ENCODE data around the gene TTC23.
"Not testable (repeated sequence)": the region's sequence is repeated elsewhere in the genome, so short reads cannot be mapped to it uniquely, and the experiment has no call there.

TTC23 gene

DNA sequence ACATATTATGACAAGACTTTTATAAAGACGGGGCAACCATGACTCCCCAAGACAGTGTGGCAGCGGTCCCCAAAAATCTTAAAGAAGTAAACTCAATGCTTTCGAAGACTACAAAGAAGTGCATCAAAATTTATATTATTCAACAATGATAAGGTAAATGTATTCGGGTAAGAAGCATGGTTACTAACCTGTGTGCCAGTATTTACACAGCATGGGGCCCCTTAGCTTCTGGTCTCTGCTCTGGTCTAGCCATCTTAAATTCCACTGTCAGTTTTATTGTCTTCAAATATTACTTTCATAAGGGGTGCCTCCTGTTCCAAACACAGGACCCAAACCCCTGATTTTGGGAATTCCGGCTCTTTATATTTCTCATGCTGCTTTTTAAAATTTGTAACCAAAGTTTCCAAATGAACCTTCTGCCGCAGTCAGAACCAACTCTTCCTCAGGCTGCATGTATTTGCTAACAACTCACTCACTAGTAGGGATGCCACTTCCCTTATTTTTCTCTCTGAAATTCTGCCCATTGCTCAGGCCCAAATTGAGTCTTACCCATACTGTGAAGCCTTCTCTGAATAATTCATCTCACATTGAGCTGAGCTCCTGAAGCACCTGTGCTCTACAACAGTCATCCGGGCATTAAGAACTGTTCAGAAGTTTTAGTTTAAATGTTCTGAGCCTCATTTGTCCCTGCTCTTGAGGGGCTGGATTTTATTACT lies 1.2 kb downstream of the TTC23 start:
- DNase-seq = no peak

DNA sequence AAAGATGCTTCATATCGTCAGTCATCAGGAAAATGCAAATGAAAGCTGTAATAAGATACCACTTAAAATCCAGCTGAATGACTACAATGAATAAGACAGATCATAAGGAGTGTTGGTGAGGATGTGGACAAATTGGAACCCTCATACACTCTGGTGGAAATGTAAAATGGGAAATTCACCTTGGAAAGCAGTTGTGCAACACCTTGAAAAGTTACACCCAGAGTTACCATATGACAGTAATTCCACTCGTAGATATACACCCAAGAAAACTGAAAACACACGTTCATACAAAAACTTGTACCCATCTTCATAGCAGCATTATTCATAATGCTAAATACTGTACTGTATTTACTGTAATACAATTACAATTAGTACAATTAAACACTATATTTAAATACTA lies 2.3 kb downstream of the TTC23 start:
- DNase-seq = no peak

DNA sequence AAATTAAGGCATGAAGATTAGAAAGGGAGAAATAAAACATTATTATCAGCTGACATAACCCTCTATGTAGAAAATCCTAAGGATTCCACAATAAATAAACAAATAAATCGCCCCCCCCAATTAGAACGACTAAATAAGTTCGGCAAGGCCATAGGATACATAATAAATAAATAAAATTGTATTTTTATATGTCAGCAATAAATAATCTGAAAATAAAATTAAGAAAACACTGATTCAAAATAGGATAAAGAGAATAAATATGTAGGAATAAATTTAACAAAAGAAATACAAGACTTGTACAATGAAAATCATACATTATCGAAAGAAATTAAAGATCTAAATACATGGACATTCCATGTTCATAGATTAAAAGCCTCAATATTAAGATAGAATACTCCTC lies 5.1 kb downstream of the TTC23 start:
- no peak for DNase-seq

DNA sequence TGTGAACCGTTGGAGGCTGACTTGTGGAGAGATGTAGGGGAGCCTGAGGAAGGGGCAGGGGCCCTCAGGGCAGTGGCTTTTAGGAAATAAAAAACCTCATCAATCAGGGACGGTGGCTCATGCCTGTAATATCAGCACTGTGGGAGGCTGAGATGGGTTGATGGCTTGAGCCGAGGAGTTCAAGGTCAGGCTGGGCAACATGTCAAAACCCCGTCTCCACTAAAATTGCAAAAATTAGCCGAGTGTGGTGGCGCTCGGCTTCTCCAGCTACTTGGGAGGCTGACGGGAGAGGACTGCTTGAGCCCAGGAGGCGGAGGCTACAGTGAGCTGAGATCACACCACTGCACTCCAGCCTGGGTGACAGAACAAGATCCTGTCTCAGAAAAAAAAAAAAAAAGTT lies 7.6 kb downstream of the TTC23 start:
- no peak for DNase-seq

DNA sequence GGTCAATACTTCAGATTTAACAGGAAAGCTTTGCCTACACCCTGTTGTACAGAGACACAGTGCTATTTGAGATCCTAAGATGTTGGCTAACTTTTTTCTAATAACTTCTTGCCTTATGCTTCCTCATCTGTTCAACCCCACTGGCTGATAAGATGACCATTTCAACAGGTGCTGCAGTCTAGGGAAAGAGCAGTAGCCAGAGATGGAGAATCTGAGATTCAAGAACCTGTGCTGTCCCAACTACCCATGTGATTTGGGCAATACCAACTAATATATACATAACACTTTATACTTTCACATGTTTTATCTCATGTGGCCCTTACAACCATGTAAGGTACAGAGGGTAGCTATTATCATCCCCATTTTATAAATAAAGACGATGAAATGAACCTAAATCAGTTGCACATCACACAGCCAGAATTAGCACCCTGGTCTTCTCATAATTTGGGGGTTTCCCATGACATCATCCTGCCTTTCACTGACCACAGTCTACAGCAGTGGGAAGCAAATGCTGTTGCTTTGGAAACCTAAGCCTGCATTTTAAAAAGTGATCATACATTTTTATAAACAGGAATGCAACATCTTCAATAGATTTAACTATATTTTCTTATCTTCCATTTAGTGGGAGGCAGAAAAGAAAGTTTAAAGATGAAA lies 9.7 kb downstream of the TTC23 start:
- no peak for DNase-seq

DNA sequence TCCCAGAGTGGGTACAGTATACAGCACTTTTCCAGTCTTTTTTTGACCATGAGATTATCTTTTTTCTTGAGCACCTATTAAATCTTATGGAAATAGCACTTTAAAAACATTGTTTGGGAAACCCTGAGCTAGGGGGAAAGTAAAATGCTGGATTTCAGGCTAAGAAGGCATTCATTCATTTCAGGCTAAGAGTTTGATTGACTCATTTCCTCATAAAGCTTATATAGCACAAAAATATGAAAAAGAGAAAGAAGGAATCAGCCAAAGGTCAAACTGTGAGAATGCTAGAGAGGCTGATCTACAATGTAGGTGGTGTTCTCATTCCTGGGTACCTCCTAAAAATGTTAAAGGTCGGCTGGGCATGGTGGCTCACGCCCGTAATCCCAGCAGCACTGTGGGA lies 10.5 kb downstream of the TTC23 start:
- DNase-seq = no peak

DNA sequence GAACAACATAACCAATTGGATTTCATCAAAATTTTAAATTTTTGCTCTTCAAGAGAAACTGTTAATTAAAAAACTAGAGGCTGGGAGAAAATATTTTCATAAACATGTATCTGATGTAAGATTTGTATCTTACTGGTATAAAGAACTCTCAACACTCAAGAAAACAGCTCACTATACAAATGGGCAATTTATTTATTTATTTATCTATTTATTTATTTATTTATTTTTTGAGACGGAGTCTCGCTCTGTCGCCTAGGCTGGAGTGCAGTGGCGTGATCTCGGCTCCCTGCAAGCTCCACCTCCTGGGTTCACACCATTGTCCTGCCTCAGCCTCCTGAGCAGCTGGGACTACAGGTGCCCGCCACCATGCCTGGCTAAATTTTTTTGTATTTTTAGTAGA lies 15.2 kb downstream of the TTC23 start:
- DNase-seq = not testable (repeated sequence)

DNA sequence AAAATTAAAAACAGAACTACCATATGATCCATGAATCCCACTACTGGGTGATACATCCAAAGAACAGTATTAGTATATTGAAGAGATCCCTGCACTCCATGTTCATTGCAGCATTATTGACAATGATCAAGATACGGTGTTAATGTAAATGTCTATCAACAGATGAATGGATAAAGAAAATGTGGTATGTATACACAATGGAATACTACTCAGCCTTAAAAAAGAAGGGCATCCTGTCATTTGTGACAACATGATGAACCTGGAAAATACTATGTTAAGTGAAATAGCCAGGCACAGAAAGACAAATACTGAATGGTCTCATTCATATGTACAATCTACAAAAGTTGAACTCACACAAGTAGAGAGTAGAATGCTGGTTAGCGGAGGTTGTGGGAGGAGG lies 16.6 kb downstream of the TTC23 start:
- DNase-seq = no peak

DNA sequence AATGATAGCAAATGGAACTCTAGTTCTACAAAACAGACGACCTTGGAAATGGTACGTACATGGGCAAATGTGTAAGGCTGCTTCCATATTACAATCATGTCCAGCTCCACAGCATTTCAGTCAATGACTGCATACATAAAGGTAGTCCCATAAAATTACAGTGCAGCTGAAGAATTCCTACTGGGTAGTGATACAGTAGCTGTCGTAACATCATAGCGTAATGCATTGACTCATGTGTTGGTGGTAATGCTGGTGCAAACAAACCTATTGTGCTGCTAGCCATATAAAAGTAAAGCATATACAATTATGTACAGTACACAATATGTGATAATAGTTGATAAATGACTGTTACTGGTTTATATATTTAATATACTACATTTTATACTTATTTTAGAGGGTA lies 18.5 kb downstream of the TTC23 start:
- DNase-seq = no peak

DNA sequence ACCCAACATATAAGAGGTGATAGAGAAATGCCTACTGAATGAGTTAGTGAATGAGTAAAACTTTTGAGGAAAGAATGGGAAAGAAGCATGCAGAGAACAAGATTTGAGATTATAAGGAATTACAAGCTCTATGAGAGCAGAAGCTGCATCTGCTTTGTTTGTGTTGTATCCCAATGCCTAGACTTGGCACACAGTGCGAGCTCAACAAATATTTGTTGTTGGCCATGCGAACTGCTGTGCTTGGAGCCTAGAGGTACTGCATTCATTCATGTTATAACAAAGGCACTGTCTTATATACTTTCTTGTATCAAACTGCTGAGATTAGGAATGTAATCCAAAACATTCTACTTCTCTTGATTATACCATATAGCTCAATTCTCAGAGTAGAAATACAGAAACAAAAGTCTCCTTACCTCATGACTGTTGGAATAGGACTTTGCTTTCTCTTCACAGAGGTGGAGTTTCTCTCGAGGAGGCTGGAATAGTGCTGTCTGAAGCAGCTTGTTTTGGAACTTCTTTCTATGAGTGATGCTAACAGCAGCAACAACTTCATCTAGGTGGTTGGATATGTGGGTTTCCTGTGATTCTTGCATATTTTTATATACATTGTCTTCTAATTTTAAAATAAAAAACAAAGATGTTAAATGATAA lies 21.1 kb downstream of the TTC23 start:
- DNase-seq = no peak

DNA sequence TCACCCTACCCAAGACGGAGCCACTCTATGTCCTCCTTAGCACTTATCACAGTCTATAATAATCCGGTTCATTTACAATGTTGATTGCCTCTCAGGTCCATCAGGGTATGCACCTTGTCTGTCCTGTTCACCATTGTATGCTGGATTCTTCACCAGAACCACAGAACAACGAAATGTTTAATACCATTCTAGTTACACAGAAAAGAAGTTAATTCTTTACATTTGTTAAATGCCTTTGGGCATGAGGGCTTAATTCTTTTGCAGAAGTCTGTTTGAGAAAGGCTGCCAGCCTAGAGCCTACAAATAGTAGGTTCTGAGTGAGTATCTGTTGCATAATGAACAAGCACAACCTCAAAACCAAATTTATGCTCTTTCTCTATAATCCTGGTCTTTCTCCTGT lies 22.6 kb downstream of the TTC23 start:
- no peak for DNase-seq

DNA sequence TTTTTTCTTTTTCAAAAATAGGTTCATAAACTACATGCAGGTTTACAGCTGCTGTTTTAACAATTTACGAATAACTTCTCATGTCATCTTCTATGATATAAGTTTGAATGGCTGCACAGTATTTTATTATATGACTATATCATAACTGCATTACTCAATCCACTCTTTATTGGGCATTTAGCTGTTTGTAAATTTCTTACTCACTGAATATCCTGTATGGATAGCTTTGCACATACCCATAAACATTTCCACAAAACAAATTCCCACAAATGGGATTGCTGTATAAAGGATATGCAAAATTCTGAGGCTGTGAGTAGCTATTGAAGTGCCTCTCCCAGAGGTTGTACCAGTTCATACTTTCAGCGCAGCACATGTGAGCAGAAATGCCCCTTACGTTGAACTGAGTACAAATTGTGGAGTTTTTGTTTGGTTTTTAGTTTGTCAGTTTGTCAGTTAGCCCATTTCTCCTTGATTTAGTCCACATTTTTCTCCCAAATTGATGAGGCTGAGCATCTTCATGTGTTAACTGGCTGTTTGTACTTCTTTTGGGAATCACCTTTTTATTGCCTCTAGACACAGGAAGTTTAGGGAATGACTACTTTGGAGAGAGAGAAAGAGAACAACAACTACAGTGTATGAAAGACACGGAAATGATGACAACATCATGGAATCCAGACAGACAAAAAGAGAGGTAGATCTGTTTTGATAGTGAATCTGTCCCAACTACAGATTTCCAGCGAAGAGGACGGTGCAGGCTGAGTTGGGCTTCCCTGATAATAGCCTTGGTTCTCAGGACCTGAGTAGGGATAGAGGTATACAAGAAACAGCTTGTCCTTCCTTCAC lies 24.8 kb downstream of the TTC23 start:
- no peak for DNase-seq

DNA sequence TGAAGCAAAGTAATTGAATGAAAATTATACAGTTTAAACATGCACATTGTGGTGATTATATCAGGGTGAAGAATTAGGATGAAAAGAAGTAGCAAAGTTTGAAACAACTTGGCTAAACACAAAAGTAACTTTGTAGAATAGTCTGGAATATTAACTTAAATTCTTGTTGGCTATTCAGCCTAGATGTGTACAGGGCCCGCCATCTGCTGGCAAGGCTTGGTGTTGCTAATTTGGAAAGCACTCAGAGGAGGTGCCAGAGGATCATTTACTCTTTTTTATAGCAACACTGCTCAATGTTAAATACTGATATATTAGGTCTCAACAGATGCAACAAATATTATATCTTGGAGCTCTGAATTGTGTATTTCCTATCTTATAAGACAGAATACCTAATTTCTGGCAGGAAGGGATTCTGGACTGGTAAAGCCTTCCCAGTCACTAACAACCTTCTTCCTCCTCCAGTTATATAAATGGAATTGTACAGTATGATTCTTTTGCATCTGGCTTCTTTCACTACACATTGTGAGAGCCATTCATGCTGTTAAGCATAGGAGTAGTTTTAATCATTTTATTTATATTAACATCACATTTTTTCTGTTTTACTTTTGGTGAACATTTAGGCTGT lies 36.1 kb downstream of the TTC23 start:
- DNase-seq = peak; percentile 38 to 56

DNA sequence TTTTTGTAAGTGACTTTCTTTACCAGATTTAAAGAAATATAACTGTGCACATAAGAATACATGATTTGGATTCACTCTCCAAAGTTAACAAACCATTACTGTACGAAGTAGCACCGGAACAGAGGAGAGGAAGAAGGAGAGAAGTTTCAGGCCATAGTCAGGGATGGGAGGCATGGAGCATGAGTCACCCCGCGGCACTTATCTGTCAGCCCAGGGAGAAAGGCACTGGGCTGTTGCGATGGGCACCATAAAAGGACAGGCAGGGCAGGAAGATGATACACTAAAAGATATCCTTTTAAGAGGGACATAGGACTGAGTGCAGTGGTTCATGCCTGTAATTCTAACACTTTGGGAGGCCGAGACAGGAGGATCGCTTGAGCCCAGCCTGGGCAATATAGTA lies 37.0 kb downstream of the TTC23 start:
- no peak for DNase-seq

DNA sequence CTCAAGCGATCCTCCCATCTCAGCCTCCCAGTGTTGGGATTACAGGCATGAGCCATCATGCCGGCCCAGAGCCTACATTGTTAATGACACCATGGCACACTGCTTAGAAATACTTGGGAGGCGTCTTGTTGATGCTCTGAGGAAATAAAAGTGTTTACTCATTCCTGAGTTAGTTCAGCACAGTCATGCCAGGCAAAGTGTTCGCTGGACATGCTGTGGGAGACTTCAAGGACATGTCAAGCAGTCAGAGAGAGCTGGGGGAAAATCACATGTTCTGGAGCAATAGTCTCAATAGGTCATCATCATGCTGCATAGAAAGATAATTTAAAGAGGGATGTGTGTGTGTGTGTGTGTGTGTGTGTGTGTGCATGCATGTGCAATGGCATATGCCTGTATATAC lies 37.5 kb downstream of the TTC23 start:
- DNase-seq = no peak

DNA sequence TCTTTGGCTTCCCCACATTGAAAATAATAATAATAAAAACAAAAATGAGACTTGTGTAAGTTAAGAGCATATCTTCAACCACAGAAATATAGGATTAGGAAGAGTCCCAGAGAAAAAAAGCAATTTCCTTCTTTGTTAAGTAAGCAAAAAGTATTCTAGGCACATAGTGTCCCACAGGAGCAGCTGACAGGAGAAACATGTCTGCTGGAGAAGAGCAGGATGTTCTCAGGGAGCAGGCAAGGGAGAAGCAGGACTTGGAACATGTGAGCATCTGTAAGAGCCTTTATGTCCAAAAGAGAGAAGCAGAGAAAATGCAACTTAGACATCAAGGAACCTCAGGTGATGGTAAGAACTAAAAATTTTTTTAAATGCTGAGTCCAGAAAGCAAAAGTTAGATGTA lies 39.0 kb downstream of the TTC23 start:
- DNase-seq = no peak

DNA sequence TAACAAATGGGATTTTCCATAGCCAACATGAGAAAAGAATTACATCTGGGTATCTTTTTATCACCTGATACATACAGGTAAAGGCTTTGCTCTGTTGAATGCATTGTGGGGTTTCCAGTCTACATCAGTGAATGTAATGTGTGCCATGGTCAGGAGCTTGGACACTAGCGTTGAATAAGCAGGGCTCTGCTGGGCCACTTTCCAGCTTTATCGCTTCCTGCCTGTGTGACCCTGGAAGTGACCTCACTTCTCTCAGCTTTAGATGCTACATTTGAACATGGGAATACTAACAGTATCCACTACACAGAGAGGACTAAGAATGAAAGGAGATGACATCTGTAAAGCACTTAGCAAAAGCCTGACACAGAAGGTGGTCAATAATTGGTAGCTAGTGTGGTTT lies 40.1 kb downstream of the TTC23 start:
- no peak for DNase-seq

DNA sequence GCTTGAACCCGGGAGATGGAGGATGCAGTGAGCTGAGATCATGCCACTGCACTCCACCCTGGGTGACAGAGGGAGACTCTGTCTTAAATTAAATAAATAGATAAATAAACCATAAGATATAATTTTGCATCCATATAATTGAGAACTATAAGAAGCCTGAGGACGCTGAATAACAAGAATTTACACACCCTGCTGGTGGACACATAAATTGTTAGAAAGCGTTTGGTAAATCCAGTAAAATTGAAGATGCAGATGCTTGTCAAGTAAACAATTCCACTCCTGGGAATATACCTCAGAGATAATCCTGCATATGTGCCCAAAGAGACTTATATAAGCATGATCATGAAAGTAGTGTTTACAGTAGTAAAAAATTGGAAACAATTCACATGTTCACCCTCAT lies 41.7 kb downstream of the TTC23 start:
- DNase-seq = no peak

DNA sequence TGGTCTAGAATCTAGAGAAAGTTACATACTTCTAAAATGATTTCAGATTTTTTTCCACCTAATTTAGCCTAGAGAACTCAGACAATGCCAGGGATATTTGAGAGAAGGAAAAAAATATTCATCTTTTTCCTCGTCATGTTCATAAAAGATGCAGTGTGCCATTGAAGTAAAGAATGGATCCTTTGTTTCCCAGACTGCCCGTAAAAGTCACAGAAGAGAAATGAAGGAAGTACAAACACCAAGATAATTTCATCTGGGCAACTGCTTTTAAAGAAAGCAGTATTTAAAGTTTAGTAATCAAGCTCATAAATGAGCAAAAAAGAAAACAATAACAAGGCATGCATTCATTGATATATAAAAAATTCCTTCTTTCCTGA lies 47.2 kb downstream of the TTC23 start:
- DNase-seq = no peak

DNA sequence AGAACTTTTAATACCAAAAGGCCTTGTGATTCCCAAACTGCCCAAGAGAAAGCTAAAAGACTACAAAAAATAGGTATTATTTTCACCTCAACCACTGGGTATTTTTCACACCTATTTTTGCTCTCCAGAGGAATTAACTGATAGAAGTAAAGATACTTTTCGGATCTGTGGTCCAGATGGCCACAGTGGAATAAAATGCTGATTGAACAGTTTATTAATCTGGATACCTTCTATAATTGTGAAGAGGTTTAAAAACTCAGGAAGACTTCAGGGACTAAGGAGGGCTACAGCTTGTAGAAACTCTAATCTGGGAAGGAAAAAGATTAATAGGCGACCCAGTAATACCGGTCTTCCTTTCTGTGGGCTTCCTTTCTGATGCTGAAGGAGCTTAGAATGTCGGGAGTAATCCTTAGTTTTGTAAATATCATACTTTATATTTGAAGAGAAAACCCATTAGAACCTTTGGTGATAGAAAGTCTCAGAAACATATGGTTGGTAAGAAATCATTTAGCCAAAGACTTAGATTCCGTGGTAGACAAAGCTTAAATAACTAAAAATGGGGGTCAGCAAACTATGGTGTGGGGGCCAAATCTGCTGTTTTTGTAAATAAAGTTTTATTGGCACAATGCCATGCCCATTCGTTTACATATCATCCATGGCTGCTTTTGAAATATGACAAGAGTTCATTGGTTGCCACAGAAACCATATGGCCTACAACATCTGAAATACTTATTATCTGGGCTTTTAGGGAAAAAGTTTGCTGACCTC lies 47.8 kb downstream of the TTC23 start:
- DNase-seq = no peak

DNA sequence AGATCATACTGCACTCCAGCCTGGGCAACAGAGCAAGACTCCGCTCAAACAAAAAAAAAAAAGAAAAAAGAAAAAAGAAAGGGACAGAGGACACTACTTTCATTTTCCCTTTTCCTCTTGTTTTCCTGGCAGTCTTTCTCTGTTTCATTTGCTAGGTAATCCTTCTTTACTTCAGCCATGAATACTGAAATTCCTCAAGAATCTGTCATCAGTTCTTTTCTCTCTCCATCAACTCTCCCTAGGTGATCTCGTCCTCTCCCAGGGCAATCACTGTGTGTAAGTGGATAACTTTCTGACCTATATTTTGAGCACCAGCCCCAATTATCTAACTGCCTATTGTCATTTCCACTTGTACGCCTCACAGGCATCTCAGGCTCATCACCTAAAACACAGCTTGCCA lies 51.5 kb downstream of the TTC23 start:
- DNase-seq = no peak

DNA sequence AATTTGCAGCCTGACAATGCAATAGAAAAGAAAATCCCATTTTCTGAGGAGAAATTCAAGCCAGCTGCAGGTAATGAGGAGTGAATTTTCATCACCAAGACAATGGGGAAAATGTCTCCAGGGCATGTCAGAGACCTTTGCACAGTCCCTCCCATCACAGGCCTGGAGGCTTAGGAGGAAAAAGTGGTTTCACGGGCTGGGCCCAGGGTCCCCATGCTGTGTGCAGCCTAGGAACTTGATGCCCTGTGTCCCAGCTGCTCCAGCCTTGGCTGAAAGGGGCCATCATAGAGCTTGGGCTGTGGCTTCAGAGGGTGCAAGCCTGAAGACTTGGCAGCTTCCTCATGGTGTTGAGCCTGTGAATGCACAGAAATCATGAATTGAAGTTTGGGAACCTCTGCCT lies 57.2 kb downstream of the TTC23 start:
- DNase-seq = not testable (repeated sequence)

Data from stimulated activated CD4-positive, alpha-beta T cell treated with anti-CD3 and anti-CD28 coated beads, Interleukin-4, amount 100 ng/mL, for 4 hours (primary cell).